ENCODE results near the gene VPS37D.
"Not testable (repeated sequence)": the region's sequence is repeated elsewhere in the genome, so short reads cannot be mapped to it uniquely, and the experiment has no call there.

Gene VPS37D

DNA sequence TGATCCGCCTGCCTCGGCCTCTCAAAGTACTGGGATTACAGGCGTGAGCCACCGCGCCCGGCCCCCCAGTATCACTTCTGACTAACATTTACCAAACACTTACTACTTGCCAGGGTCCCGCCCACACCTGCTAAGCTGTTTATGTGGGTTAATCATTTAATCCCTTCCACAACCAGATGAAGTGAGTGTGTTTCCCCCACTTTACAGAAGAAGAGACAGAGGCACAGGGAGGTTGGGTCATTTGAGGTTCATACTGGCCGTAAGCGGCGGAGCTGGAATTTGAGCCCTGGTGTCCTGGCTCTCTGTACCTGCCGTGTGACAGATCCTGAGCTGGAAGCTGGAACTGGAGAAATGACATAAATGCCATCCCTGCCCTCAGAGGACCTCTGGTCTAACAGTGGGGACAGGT, 15.1 kb upstream of the VPS37D start:
- H3K4ac ChIP-seq (ENCODE audit: low read depth in 1 of 2, low read length in 2 of 2): no peak overlapping the region
- no peak overlapping the region for H2BK5ac ChIP-seq (ENCODE audit: low read depth, low read length, poor library complexity, severe bottlenecking)
- H4K8ac ChIP-seq (ENCODE audit: low read length): no peak overlapping the region
- no peak overlapping the region for H3K18ac ChIP-seq (ENCODE audit: low read depth in 1 of 2, low read length in 2 of 2)
- peaks cover 6% of the 10 kb centered on the region for H3K4me1 ChIP-seq (ENCODE audit: control insufficient read depth, insufficient read depth, low read depth, low read length)
- no peak overlapping the region for H3K27ac ChIP-seq (ENCODE audit: low read length, poor library complexity, severe bottlenecking)
- no peaks in the 10 kb centered on the region for H3K79me1 ChIP-seq (replicated peaks; ENCODE audit: low read length, poor library complexity, severe bottlenecking)
- H3K9me3 ChIP-seq (ENCODE audit: control insufficient read depth, low read length): no peaks in the 10 kb centered on the region
- no peak overlapping the region for H2AK5ac ChIP-seq (ENCODE audit: low read length, severe bottlenecking)
- no peak overlapping the region for H3K4me2 ChIP-seq (ENCODE audit: low read length, poor library complexity, severe bottlenecking)
- H4K91ac ChIP-seq (ENCODE audit: low read length): no peak overlapping the region
- no peaks in the 10 kb centered on the region for H3K36me3 ChIP-seq (ENCODE audit: control insufficient read depth in 1 of 2, insufficient read depth in 2 of 2, low read depth in 1 of 2, low read length in 2 of 2)
- WGBS: 84% methylated on average over 9 of the region's 11 CpGs
- no peak overlapping the region for H3K9ac ChIP-seq (ENCODE audit: low read length)
- H2AFZ ChIP-seq (ENCODE audit: low read depth, low read length): no peak overlapping the region
- H2BK12ac ChIP-seq (ENCODE audit: low read length in 2 of 2): no peak overlapping the region
- no peak for DNase-seq
- H3K4me3 ChIP-seq (ENCODE audit: insufficient read depth in 1 of 2, low read depth in 1 of 2, low read length in 2 of 2): no peak overlapping the region
- no peak overlapping the region for H2BK120ac ChIP-seq (ENCODE audit: low read depth, low read length)
- H2BK15ac ChIP-seq (ENCODE audit: low read depth, poor library complexity, severe bottlenecking): no peak overlapping the region
- H3K23ac ChIP-seq (ENCODE audit: low read length in 2 of 2): no peak overlapping the region
- peaks cover 39 to 46% of the 10 kb centered on the region in 2 experiments for H3K27me3 ChIP-seq (ENCODE audit: control insufficient read depth in 1 of 2, insufficient read depth in 1 of 2, low read length in 2 of 2)
- H3K14ac ChIP-seq (ENCODE audit: low read length in 2 of 2): no peak overlapping the region

DNA sequence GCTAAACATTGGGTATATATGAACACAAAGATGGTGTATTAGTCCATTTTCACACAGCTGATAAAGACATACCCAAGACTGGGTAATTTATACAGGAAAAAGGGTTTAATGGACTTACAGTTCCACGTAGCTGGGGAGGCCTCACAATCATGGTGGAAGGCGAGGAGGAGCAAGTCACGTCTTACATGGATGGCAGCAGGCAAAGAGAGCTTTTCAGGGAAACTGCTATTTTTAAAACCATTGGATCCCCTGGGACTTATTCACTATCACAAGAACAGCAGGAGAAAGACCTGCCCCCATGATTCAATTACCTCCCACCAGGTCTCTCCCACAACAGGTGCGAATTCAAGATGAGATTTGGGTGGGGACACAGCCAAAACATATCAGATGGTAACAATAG, 12.3 kb upstream of the VPS37D start:
- not testable (repeated sequence) for H2BK12ac ChIP-seq (ENCODE audit: low read length in 2 of 2); DNase-seq; H3K14ac ChIP-seq (ENCODE audit: low read length in 2 of 2); H3K23ac ChIP-seq (ENCODE audit: low read length in 2 of 2); H3K4me1 ChIP-seq (ENCODE audit: control insufficient read depth, insufficient read depth, low read depth, low read length); H3K27ac ChIP-seq (ENCODE audit: low read length, poor library complexity, severe bottlenecking); H3K4ac ChIP-seq (ENCODE audit: low read depth in 1 of 2, low read length in 2 of 2); H3K36me3 ChIP-seq (ENCODE audit: control insufficient read depth in 1 of 2, insufficient read depth in 2 of 2, low read depth in 1 of 2, low read length in 2 of 2); H3K9me3 ChIP-seq (ENCODE audit: control insufficient read depth, low read length); H3K9ac ChIP-seq (ENCODE audit: low read length); H2BK5ac ChIP-seq (ENCODE audit: low read depth, low read length, poor library complexity, severe bottlenecking); H3K79me1 ChIP-seq (replicated peaks; ENCODE audit: low read length, poor library complexity, severe bottlenecking); H3K4me3 ChIP-seq (ENCODE audit: insufficient read depth in 1 of 2, low read depth in 1 of 2, low read length in 2 of 2); H2AFZ ChIP-seq (ENCODE audit: low read depth, low read length); H4K8ac ChIP-seq (ENCODE audit: low read length); H2BK120ac ChIP-seq (ENCODE audit: low read depth, low read length); H2BK15ac ChIP-seq (ENCODE audit: low read depth, poor library complexity, severe bottlenecking); H4K91ac ChIP-seq (ENCODE audit: low read length); H3K4me2 ChIP-seq (ENCODE audit: low read length, poor library complexity, severe bottlenecking); H3K18ac ChIP-seq (ENCODE audit: low read depth in 1 of 2, low read length in 2 of 2); H2AK5ac ChIP-seq (ENCODE audit: low read length, severe bottlenecking)
- 83% methylated on average over 3 of the region's 4 CpGs for WGBS
- peaks cover 17 to 31% of the 10 kb centered on the region in 2 experiments for H3K27me3 ChIP-seq (ENCODE audit: control insufficient read depth in 1 of 2, insufficient read depth in 1 of 2, low read length in 2 of 2)

DNA sequence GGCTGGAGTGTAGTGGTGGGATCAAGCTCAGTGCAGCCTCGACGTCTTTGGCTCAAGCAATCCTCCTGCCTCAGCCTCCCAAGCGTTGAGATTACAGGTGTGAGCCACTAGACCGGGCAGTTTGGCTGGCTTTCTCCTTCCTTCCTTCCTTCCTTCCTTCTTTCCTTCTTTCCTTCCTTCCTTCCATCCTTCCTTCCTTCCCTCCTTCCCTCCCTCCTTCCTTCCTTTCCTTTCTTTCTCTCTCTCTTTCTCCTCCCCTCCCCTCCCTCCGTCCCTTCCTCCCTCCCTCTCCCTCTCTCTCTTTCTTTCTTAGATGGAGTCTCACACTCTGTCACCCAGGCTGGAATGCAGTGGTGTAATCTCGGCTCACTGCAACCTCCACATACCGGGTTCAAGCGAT, 7.6 kb upstream of the VPS37D start:
- Histone ChIP-seq H3K27me3 (ENCODE audit: control insufficient read depth in 1 of 2, insufficient read depth in 1 of 2, low read length in 2 of 2) (peaks cover 7 to 32% of the 10 kb centered on the region in 2 experiments), H3K36me3 (ENCODE audit: control insufficient read depth in 1 of 2, insufficient read depth in 2 of 2, low read depth in 1 of 2, low read length in 2 of 2) (no peaks in the 10 kb centered on the region), H3K9me3 (ENCODE audit: control insufficient read depth, low read length) (peaks cover 9% of the 10 kb centered on the region), H3K4me3 (ENCODE audit: insufficient read depth in 1 of 2, low read depth in 1 of 2, low read length in 2 of 2) (no peak overlapping the region), H4K8ac (ENCODE audit: low read length) (no peak overlapping the region), H2BK15ac (ENCODE audit: low read depth, poor library complexity, severe bottlenecking) (no peak overlapping the region), H3K4me2 (ENCODE audit: low read length, poor library complexity, severe bottlenecking) (no peak overlapping the region), H4K91ac (ENCODE audit: low read length) (no peak overlapping the region), H3K23ac (ENCODE audit: low read length in 2 of 2) (no peak overlapping the region), H3K27ac (ENCODE audit: low read length, poor library complexity, severe bottlenecking) (no peak overlapping the region), H3K79me1 (replicated peaks; ENCODE audit: low read length, poor library complexity, severe bottlenecking) (no peaks in the 10 kb centered on the region), H2AK5ac (ENCODE audit: low read length, severe bottlenecking) (no peak overlapping the region), H2BK120ac (ENCODE audit: low read depth, low read length) (no peak overlapping the region), H3K4ac (ENCODE audit: low read depth in 1 of 2, low read length in 2 of 2) (no peak overlapping the region), H3K9ac (ENCODE audit: low read length) (no peak overlapping the region), H3K14ac (ENCODE audit: low read length in 2 of 2) (no peak overlapping the region), H2AFZ (ENCODE audit: low read depth, low read length) (no peak overlapping the region), H3K4me1 (ENCODE audit: control insufficient read depth, insufficient read depth, low read depth, low read length) (no peaks in the 10 kb centered on the region), H2BK5ac (ENCODE audit: low read depth, low read length, poor library complexity, severe bottlenecking) (no peak overlapping the region), H2BK12ac (ENCODE audit: low read length in 2 of 2) (no peak overlapping the region), H3K18ac (ENCODE audit: low read depth in 1 of 2, low read length in 2 of 2) (no peak overlapping the region)
- DNase-seq: no peak
- 79% methylated on average over 8 of the region's 8 CpGs for WGBS

DNA sequence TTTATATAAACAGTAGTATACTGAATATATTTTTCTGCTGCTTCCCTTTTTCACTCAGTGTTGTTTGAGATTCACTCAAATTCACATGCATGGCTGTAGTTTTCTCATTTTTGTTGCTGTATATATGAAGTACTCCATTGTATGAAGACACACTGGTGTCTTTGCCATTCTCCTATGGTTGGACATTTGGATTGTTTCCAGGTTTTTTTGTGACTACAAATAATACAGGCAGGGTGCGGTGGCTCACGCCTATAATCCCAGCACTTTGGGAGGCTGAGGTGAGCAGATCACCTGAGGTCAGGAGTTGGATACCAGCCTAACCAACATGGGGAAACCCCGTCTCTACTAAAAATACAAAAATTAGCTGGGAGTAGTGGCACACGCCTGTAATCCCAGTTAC, 7.0 kb upstream of the VPS37D start:
- H3K14ac ChIP-seq (ENCODE audit: low read length in 2 of 2); H3K4me2 ChIP-seq (ENCODE audit: low read length, poor library complexity, severe bottlenecking); H3K4ac ChIP-seq (ENCODE audit: low read depth in 1 of 2, low read length in 2 of 2); H2AFZ ChIP-seq (ENCODE audit: low read depth, low read length); H2BK120ac ChIP-seq (ENCODE audit: low read depth, low read length); H2BK15ac ChIP-seq (ENCODE audit: low read depth, poor library complexity, severe bottlenecking); DNase-seq; H3K9ac ChIP-seq (ENCODE audit: low read length); H4K8ac ChIP-seq (ENCODE audit: low read length); H3K9me3 ChIP-seq (ENCODE audit: control insufficient read depth, low read length); H2BK5ac ChIP-seq (ENCODE audit: low read depth, low read length, poor library complexity, severe bottlenecking); H2AK5ac ChIP-seq (ENCODE audit: low read length, severe bottlenecking); H3K36me3 ChIP-seq (ENCODE audit: control insufficient read depth in 1 of 2, insufficient read depth in 2 of 2, low read depth in 1 of 2, low read length in 2 of 2); H3K79me1 ChIP-seq (replicated peaks; ENCODE audit: low read length, poor library complexity, severe bottlenecking); H4K91ac ChIP-seq (ENCODE audit: low read length); H3K4me3 ChIP-seq (ENCODE audit: insufficient read depth in 1 of 2, low read depth in 1 of 2, low read length in 2 of 2); H2BK12ac ChIP-seq (ENCODE audit: low read length in 2 of 2); H3K27ac ChIP-seq (ENCODE audit: low read length, poor library complexity, severe bottlenecking); H3K23ac ChIP-seq (ENCODE audit: low read length in 2 of 2); H3K4me1 ChIP-seq (ENCODE audit: control insufficient read depth, insufficient read depth, low read depth, low read length); H3K18ac ChIP-seq (ENCODE audit: low read depth in 1 of 2, low read length in 2 of 2): not testable (repeated sequence)
- 77% methylated on average over 4 of the region's 4 CpGs for WGBS
- H3K27me3 ChIP-seq (ENCODE audit: control insufficient read depth in 1 of 2, insufficient read depth in 1 of 2, low read length in 2 of 2): peaks cover 7 to 37% of the 10 kb centered on the region in 2 experiments
